ENCODE results near the gene PUS3.

GRCh38 chr11:125918140-125918840 lies 15.3 kb upstream of the PUS3 start:
- no peak for TF ChIP-seq EZH2 (IDR thresholded peaks at IDR 0.05)
- TF ChIP-seq POLR2AphosphoS5 (IDR thresholded peaks at IDR 0.05; ENCODE audit: borderline replicate concordance, low read depth, low read length): no peak
- TF ChIP-seq FOXP2 (optimal IDR thresholded peaks at IDR 0.05; ENCODE audit: control extremely low read depth, extremely low read length, insufficient read depth): no peak

Measured in SK-N-MC (cell line).